Measurements from ENCODE around the gene SNX9.
"Not testable (repeated sequence)": the region's sequence is repeated elsewhere in the genome, so short reads cannot be mapped to it uniquely, and the experiment has no call there.

Gene SNX9

GRCh38 chr6:157935786-157936185, 112.7 kb downstream of the SNX9 start:
- no peak for DNase-seq (ENCODE audit: extremely low read depth, low read depth)
- TF ChIP-seq, protein P1, sequence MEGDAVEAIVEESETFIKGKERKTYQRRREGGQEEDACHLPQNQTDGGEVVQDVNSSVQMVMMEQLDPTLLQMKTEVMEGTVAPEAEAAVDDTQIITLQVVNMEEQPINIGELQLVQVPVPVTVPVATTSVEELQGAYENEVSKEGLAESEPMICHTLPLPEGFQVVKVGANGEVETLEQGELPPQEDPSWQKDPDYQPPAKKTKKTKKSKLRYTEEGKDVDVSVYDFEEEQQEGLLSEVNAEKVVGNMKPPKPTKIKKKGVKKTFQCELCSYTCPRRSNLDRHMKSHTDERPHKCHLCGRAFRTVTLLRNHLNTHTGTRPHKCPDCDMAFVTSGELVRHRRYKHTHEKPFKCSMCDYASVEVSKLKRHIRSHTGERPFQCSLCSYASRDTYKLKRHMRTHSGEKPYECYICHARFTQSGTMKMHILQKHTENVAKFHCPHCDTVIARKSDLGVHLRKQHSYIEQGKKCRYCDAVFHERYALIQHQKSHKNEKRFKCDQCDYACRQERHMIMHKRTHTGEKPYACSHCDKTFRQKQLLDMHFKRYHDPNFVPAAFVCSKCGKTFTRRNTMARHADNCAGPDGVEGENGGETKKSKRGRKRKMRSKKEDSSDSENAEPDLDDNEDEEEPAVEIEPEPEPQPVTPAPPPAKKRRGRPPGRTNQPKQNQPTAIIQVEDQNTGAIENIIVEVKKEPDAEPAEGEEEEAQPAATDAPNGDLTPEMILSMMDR (IDR thresholded peaks at IDR 0.05; ENCODE audit: low read depth, low read length), result no peak

DNA sequence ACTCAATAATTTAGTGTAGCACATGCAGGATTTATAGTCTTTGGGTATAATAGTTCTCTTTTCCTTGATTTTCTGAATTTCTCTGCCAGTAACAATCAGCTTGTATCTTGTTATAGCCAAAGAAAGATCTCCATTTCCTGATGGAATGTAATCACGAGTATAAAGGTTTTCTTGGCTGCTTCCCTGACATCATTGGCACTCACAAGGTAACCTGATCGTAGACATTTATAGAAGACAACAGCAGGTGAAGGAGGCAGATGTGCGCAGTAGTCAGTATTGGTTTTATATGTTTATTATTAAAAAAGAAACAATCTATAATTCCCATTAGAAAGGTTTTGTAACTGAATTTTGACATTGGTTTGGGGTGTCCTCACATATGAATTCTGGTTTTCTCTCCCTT, 114.3 kb downstream of the SNX9 start:
- no peak for DNase-seq (ENCODE audit: extremely low read depth, low read depth)
- TF ChIP-seq, protein P1 (IDR thresholded peaks at IDR 0.05; ENCODE audit: low read depth, low read length), result no peak

DNA sequence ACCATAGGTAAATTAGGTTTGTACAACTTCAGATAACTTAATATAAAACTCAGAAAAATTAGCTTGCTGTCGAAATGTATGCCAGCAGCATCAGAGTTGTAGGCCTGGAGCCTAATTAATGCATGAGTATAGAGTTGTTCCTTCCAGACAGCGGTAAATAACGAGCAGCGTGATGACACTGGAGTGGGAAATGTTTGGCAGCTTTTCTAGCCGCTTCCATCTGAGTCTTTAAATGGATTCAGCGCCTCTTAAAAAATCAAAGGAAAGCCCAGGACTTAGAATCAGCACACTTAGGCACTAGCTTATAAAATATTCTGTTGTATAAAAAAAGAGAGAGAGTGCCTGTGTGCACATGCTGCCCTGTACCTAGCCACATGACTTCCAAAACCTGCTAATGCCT, 114.9 kb downstream of the SNX9 start:
- TF ChIP-seq, protein P1 (IDR thresholded peaks at IDR 0.05; ENCODE audit: low read depth, low read length), result no peak
- no peak for DNase-seq (ENCODE audit: extremely low read depth, low read depth)

GRCh38 chr6:157940375-157941036, 117.5 kb downstream of the SNX9 start:
- not testable (repeated sequence) for DNase-seq (ENCODE audit: extremely low read depth, low read depth)

DNA sequence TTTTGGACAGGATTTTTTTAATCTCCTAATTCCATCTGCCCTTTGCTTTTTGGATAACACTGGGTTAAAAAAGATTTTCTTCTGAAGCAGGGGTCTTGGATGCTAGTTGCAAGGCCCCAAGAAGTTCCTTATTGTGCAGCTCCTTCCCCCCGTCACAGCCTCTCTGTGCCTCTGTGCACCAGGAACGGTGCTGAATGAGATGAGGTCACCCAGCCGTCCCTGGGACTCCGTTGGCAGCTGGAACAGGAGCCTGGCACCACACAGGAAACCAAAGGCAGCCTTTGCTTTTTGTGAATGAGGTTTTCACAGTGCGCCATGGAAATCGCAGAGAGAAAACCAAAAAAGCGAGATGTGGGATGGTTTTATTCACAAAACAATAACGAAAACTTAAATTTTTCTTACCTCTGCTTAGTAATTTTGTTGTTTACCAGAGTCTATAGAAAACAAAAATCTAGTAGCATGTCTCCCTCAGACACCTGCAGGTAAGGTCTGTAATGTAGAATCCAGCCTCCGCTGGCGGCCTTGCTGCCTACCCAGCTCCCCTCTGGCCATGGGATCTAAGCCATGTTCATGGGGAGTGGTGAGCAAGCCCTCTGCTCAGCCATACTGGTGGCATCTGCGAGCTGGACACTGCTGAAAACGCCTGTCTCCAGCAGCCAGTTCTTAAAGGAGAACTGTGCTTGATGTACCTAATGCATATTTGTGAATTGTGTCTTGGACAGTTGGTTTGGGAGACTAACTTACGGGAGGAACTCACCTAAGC, 118.2 kb downstream of the SNX9 start:
- TF ChIP-seq, protein P1 (IDR thresholded peaks at IDR 0.05; ENCODE audit: low read depth, low read length), result no peak
- no peak for DNase-seq (ENCODE audit: extremely low read depth, low read depth)

- TF ChIP-seq, protein P1 (IDR thresholded peaks at IDR 0.05; ENCODE audit: low read depth, low read length), result no peak
- DNase-seq (ENCODE audit: extremely low read depth, low read depth), result no peak
Measured at GRCh38 chr6:157942351-157942750, 119.3 kb downstream of the SNX9 start.

DNA sequence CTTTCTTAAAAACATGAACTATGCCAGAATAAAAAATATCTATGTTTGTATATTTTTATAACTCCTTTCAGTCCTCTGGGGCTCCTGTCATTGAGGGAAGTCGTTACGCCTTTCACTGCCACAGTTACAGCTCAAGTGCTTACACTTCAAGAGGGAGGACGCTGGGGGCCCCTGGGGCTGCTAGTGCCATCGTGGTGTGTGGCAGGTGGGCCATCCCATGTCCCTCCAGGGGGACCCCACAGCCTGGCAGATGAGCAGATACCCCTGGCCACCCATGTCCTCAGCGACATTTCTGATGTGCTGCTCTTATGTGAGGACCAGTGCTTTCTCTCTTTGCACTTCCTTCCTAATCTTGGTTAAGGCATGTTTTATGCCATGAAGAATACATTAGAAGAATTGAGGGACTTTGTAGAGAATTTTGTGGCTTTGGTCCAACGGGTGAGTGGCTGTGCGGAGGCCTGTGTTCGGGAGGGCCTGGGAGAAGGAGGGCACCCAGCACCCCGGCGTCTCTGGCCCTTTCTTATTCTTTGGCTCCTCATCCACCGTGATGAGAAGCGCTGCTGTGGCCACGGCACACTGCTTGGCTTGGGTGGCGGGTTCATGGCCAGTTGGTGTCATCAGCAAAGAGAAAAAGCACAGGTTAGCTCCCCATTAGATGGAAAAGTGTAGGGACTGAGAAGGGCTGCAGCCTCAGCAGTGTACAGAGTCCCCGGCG, 120.4 kb downstream of the SNX9 start:
- TF ChIP-seq, protein P1 (IDR thresholded peaks at IDR 0.05; ENCODE audit: low read depth, low read length), result no peak
- no peak for DNase-seq (ENCODE audit: extremely low read depth, low read depth)

Data from AG09319 (cell line).